Neural cell (in vitro differentiated cells): Measurements from ENCODE around the gene NCAPH2.

Source experiments
- EP300 ChIP-seq: fragments of 450-650 bp; conservative IDR thresholded peaks from 2 replicates; pipeline ENCODE4 v1.6.1; 2014; ENCODE audit warnings: antibody characterized with exemption, mild to moderate bottlenecking, moderate library complexity; ENCODE audit not compliant: poor library complexity, severe bottlenecking
- POLR2AphosphoS5 ChIP-seq: IDR thresholded peaks from 2 replicates; pipeline ENCODE4 v1.6.1; 2012
- SMC3 ChIP-seq: fragments of 450-650 bp; conservative IDR thresholded peaks from 2 replicates; pipeline ENCODE4 v1.6.1; 2014; ENCODE audit warnings: antibody characterized with exemption, mild to moderate bottlenecking, moderate library complexity; ENCODE audit not compliant: poor library complexity
- TAF1 ChIP-seq: IDR thresholded peaks from 2 replicates; pipeline ENCODE4 v1.6.1; 2012; ENCODE audit warnings: low read depth
- TF ChIP-seq, protein P1 (sequence below): fragments of 450-650 bp; IDR thresholded peaks from 2 replicates; pipeline ENCODE4 v1.5.1; 2014; ENCODE audit warnings: antibody characterized with exemption, mild to moderate bottlenecking, moderate library complexity; ENCODE audit not compliant: poor library complexity, severe bottlenecking

DNA sequence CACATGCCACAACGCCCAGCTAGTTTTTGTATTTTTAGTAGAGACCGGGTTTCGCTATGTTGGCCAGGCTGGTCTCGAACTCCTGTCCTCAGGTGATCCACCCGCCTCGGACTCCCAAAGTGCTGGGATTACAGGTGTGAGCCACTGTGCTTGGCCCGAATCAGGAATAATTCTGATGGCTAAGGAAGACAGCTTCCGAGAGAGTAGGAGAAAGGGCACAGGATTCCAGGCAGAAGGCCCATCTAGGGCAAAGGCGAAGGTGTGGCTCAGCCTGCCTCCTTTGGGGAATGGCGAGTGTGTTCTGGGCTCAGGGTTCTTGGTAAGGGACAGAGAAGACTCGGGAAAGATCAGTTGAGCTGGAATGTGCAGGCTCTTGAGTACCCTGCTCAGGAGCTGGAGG is 56.3 kb downstream of the NCAPH2 start:
- TF ChIP-seq SMC3 (no peak), EP300 (no peak), TAF1 (no peak), POLR2AphosphoS5 (no peak)
- TF ChIP-seq, protein P1, sequence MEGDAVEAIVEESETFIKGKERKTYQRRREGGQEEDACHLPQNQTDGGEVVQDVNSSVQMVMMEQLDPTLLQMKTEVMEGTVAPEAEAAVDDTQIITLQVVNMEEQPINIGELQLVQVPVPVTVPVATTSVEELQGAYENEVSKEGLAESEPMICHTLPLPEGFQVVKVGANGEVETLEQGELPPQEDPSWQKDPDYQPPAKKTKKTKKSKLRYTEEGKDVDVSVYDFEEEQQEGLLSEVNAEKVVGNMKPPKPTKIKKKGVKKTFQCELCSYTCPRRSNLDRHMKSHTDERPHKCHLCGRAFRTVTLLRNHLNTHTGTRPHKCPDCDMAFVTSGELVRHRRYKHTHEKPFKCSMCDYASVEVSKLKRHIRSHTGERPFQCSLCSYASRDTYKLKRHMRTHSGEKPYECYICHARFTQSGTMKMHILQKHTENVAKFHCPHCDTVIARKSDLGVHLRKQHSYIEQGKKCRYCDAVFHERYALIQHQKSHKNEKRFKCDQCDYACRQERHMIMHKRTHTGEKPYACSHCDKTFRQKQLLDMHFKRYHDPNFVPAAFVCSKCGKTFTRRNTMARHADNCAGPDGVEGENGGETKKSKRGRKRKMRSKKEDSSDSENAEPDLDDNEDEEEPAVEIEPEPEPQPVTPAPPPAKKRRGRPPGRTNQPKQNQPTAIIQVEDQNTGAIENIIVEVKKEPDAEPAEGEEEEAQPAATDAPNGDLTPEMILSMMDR, result no peak
